Upper lobe of left lung (tissue), 4 donors: ENCODE data around the gene SMYD3.

Experiments used
- CTCF ChIP-seq, 6 experiments: fragments of 450-650 bp in 4 of 6; fragments of 200-600 bp in 2 of 6; sonication (generic) in 2 of 6; IDR thresholded peaks; one replicate each; pipeline ENCODE4 v1.5.1; 2016 to 2019; ENCODE audit warnings: antibody characterized with exemption in 6 of 6
- EP300 ChIP-seq, 4 donors: sonication (generic); formaldehyde crosslinking; IDR thresholded peaks; one replicate each; pipeline ENCODE4 v1.5.1; 2017; ENCODE audit warnings: antibody characterized with exemption in 4 of 4, control low read depth in 2 of 4
- POLR2A ChIP-seq, 4 donors: fragments of 450-650 bp; IDR thresholded peaks; one replicate each; pipeline ENCODE4 v1.5.1; 2016 to 2017; ENCODE audit warnings: antibody characterized with exemption in 4 of 4, mild to moderate bottlenecking in 2 of 4
- POLR2AphosphoS5 ChIP-seq, 2 donors: sonication (generic); formaldehyde crosslinking; IDR thresholded peaks; one replicate each; pipeline ENCODE4 v1.5.1; 2017; ENCODE audit warnings: antibody characterized with exemption in 2 of 2

DNA sequence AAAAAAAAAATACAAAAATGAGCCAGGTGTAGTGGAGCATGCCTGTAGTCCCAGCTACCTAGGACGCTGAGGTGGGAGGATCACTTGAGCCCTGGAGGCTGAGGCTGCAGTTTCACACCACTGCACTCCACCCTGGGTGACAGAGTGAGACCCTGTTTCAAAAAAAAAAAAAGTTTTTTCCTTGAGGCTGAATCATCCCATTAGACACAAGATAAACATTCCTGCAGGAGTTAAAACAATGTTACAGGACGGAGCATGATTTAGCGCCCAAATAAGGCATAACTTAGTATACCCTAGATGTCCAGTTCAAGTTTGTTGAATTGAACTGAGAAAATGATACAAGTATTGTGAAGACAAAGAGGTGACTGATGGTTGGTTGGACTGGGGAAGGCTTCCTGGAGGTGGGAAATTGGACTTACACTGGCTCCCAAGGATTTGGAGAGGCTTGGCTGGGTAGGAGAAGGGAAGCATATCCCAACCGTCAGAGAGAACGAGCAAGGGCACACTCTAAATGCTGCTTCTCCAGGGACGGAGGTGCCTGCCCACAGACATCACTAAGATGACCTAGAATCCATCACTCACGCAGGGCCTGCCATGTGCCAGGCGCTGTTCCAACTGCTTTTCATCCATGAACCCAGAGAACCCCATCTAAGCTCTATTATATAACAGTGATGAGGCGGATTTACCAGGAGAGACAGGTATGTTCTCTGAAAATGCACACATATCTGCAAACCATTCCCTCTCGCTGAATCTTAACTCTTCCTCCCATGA is 741.7 kb downstream of the SMYD3 start:
- TF ChIP-seq POLR2A (IDR thresholded peaks at IDR 0.05) (no peak), CTCF (IDR thresholded peaks at IDR 0.05) (no peak), EP300 (IDR thresholded peaks at IDR 0.05) (no peak), POLR2AphosphoS5 (IDR thresholded peaks at IDR 0.05) (no peak)
